ENCODE measurements around the gene IFNLR1.

The IFNLR1 gene

GRCh38 chr1:24138476-24139221 is 48.4 kb downstream of the IFNLR1 start:
- no peak for TF ChIP-seq CTCF (conservative IDR thresholded peaks at IDR 0.05)
- H3K27ac ChIP-seq = no peak overlapping the region

GRCh38 chr1:24136956-24137539 is 50.0 kb downstream of the IFNLR1 start:
- no peak for TF ChIP-seq CTCF (conservative IDR thresholded peaks at IDR 0.05)
- H3K27ac ChIP-seq = no peak overlapping the region

GRCh38 chr1:24134376-24134775 is 52.7 kb downstream of the IFNLR1 start:
- no peak for TF ChIP-seq CTCF (conservative IDR thresholded peaks at IDR 0.05)

GRCh38 chr1:24133819-24134218 is 53.3 kb downstream of the IFNLR1 start:
- TF ChIP-seq CTCF (conservative IDR thresholded peaks at IDR 0.05) = no peak
- no peak overlapping the region for H3K27ac ChIP-seq

More at GRCh38 chr1:24134376-24134775, 52.7 kb downstream of the IFNLR1 start:
- no peak overlapping the region for H3K27ac ChIP-seq

GRCh38 chr1:24130385-24130784 is 56.7 kb downstream of the IFNLR1 start:
- no peak for TF ChIP-seq CTCF (conservative IDR thresholded peaks at IDR 0.05)
- peak overlapping the region; percentile 75 for H3K27ac ChIP-seq

GRCh38 chr1:24127801-24128363 is 59.2 kb downstream of the IFNLR1 start:
- peak overlapping the region; percentile 75 for H3K27ac ChIP-seq
- TF ChIP-seq CTCF (conservative IDR thresholded peaks at IDR 0.05) = no peak

GRCh38 chr1:24127134-24127800 is 59.8 kb downstream of the IFNLR1 start:
- H3K27ac ChIP-seq = peak overlapping the region; percentile 75
- no peak for TF ChIP-seq CTCF (conservative IDR thresholded peaks at IDR 0.05)

All from VCaP (cell line).